Left renal cortex interstitium (tissue), 4 donors: ENCODE results near the gene SALL1. TPM values are rescaled to one million over a fixed set of nuclear protein-coding genes. Genes with fewer than 3 reads are reported as not detected.

Experiments
- DNase-seq, 4 donors: peaks; one replicate each; pipeline ENCODE4 v3.0.0-alpha.2; 2013; ENCODE audit warnings: low read depth in 4 of 4, low spot score in 2 of 4, missing footprints in 1 of 4
- polyA plus RNA-seq, 4 donors: library from polyadenylated mRNA; unstranded; fragments of 120-200 nt; gene quantifications; one replicate each; pipeline ENCODE4 v1.2.1, GENCODE V29; 2013; ENCODE audit not compliant: insufficient read length in 4 of 4

SALL1 gene
- polyA plus RNA-seq, 4 donors: 94.7 to 140 (median 109) TPM

DNA sequence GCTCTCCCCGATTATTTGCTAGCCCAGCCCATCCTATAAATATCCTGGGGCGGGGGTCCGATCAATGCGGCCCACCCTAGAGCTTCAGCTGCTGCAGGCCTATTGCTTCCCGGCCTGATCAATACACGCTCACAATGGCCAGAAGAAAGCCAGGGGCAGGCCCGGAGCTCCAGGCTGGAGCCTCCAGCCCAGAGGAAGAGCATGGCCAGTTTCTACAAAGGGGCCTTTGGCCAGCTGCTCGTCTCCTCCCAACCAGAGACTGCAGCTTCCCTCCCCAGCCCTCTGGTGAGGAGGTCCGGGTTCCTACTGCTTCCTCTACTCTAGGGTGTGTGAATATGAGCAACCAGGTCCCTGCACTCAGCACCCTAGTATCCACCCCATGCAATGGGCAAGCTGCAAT is 36.7 kb downstream of the SALL1 start:
- no peak for DNase-seq

DNA sequence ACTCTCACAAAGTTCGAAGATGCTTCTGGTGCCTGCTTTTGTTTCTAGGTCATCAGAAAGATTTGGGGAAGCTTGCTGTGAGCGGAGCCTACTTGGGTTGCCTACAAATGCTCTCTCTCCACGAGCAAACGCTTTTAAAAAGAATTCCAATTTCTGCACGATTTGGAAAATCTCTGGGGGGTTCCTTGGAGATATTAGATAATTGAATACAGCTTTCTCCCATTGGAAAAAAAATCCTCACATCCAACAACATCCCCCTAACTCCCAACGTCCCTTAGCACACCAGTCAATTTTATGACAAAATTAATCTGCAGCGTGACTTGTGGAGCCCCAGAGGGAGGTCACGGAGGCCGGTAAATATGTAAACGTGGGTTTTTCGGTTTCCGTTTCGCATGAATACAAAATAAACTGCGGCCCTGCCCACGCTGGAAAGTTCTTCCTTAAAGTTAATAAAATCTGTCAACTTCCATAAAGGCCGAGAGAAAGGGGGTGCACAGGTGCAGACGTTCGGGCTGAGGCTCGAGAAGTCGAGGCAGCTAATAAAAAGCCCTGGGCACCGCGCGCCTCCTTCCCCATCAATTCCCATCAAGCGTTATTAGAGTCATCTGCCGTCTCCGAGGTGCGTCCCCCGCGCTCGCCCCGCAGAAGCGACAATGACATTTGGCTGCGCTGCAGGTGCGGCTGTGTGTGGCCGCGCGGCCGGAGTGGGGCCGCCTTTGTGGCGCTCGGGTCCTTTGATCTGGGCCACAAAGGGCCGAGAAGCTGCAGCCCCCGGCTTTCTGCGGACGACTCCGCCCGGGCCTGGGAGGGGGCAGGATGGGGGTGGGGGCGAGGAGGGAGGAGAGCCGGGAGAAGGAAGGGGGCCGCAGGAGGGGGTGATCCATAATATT is 37.6 kb downstream of the SALL1 start:
- DNase-seq: no peak

DNA sequence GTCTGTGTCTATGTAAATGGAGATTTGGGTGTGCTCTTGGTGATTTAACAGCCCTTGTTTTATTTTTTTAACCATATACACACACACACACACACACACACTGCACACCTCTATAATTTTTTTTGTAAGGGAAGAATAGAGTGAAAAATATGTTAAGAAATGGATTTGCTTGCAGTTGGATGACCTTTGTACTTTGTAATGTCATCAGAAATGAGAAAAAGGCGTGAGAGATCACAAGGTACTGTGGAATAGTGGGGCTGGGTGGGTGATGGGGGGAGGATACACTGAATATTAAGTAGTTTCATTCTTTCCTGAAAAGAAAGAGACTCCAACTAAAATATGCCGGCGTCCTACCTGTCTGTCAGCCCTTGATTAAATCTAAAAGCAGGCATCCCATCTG is 38.7 kb downstream of the SALL1 start:
- DNase-seq: no peak

DNA sequence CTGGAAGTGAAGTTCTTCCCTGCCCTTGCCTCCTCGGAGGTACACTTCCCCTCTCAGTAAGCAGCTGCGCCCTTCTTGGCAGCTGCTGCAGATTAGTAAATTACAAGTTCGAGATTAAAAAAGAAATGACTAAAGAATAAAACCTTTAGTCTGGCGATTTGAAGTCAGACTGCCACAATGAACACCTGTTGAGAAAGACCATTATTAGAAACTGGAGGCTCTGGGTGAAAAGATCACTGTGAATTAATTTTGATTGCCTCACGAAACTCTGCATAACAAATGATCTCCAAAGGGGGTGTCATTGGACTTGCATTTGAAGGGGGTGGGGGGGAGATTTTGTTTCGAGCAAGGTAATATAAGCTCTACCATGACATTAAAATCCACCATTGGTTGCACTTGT is 39.3 kb downstream of the SALL1 start:
- no peak for DNase-seq

DNA sequence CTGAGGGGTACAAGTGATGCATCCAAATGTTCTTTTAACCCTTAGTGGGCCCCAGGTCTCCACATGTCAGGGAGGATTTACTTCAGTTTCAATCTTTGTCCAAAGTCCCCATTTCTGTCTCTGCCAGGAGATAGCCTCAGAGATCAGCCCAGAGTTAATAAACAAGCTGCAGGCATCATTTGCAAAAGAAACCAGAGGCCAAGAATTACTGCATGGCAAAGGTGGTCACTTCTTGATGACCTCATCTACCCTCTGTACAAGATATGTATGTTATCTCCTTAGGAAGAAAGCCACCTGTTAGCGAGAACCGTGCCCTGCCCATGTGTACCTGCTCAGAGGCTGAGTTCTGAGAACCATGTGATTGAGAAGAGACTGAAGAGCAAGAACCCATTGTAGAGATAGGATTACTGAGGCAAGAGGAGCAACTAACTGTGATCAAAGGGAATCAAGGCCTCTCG is 40.3 kb downstream of the SALL1 start:
- no peak for DNase-seq

DNA sequence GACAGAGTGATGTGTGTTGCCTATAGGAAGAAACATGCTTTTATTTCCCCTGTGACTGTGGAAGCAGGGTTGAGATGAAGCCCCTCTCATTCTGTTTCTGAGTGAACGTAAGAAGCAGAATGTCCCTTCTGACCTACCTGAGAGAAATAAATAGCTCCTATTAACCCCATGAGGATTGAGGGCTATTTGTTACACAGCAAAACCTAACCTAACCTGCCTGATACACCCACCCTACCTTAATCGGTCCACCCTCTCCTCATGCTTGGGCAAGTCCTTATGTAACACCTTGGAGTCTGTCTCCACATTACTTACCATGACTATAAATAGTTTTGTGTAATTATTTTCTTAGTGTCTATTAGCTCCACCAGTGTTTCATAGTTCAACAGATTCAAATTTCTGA is 41.9 kb downstream of the SALL1 start:
- DNase-seq: no peak

DNA sequence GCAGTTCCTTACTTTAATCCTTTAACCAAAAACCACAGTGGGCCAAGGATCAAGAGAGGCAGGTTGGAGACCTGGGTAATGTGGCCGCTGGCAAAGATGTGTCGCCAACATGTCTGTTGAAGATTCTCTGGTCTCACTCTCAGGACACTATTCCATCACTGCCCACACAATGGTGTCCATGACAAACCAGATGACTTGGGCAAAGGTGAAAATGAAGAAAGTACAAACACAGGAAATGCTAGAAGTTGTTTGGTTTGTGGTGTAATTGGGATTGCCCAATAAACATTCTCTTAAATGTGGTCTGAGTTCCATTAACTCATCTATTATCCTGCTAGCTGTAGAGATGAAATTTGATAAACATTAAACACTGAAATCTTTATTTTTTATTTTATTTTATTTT is 43.3 kb downstream of the SALL1 start:
- no peak for DNase-seq

DNA sequence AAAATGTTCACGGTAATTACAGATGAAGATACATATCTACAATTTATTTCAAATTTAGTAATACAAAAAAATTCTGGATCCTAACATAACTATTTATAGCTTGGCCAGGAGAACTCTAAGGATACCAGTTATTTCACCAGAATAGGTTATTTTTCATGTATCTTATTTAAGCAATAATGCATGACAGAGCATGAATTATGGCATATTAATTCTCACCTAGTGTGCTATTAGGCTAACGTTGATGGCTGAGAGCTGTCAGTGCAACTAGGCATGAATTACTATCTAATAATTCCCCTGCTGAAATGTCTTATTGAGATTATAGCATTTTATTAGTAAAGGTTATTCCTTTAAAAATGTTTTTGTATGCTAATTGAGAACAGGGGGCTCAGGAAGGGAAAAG is 44.5 kb downstream of the SALL1 start:
- DNase-seq: no peak

DNA sequence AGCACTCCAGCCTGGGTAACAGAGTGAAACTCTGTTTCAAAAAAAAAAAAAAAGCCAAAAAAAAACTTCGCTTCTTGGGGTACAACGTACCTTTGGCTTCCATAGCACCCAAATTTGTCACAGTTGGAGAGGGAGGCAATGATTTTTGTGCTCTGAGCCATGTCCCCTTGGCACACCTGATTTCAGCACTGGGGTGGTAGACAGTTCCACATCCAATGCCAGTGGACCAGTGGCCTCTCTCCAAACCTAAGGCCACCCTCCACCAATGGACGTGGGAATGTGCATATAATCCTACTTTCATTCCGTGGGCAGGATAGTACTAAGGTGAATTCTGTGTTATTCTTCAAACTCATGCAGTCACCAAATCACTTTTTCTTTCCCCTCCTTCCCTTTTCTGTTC is 47.5 kb downstream of the SALL1 start:
- DNase-seq: no peak

DNA sequence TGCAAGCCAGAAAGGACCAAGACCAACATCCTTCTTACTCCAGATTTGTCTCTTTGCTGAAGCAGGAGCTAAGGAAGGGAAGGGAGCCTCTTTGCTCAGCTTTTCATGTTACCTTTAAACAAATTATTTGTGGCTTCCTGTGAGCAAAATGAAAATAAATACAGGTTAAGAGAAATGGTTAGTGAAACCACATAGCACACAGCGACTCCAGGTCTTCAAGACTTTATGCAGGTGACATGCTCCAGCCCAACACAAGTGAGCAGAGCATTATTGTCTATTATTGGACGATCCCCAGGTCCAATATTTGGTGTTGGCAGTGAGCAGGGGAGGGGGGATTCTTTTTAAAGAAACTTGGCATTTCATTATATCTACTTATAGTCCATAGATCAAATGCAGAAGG is 53.3 kb downstream of the SALL1 start:
- no peak for DNase-seq

DNA sequence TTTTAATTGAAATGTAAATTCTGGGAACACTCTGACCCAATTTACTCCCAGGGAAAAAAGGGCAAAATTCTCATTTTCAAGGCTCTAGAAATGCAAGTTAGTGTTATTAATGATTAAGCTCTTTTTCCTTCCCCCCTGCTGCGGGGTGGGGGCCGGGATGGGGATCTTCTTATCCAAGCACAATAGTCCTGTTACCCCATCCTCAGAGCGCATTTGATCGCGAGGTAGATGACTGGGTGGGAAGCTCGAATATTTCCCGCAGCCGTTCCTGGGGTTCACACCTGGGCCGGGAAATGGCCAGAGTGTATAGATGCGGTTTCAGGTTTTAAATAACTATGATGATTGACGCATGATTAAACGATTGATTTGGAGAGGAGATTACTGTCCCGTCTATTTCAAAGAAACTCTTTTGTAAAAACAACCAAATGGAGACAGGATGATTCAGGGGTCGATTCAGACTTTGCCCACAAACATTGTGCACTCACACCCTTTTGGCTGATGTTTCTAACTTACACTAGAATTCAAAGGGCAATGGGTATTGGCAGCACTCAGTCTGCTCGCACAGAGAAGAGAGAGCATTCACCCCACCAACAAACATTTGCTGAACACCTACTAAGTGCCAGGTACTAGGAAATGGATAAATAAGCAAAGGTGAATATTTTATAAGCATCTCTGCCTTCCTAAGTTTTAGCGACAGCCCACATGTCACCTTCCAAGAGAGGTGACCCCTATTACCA is 55.0 kb downstream of the SALL1 start:
- no peak for DNase-seq

DNA sequence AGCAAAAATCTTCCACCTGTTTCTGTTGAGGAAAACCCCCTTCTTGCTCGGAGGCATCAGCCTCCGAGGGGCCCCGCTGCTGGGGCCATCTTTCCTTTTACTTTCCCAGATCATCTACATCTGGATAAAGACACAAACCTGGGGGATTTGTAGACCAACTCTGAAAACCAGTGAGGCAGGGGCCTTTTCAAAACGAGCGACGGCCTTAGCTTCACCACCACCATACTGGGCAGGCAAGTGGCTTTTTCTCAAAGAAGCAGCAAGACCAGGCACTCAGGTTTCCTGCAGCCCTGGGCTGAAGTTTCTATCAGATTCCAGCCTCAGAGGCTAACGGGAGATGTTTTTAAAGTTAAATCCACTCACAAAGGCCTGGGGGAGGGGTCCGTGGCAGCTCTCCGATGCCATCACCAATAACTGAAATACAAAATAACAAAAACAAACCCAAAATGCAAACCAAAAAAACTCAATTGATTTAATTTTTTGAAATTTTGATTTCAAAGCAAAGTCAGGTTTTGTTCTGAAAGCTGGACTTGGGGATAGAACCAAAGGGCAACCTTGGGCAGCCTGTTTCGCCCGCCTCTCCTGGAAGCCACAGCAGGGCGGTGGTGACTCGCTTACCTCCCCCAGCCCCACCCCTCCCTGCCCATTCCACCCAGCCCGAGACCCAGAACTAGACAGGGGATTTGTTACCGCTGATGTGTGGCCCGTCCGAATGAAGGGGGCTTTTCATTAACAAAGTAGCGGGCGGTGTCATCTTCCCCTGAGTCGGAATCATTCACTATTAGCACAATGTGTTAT is 55.8 kb downstream of the SALL1 start:
- no peak for DNase-seq

DNA sequence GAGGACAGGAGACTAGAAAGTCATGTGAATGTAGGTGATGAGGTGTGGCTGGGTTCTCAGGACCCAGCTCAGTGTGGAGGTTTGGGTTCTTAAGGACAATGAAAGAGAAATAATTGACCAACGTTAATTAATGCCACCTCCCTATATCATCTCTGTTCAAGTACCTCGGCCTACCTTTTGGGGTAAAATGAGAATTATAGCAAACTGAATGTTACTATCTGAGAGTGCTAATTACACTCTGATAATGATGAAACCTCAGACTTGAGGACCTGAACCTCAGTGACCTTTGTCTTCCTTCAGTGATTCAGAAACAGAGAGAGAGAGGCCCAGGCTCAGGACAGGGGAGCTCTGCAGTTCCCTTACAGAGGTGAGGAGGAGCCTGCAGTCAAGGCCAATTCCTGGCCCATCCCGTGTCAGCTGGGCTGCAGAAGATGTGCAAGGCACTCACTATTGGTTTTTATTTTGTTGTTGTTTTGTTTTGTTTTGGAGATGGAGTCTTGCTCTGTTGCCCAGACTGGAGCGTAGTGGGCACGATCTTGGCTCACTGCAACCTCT is 57.3 kb downstream of the SALL1 start:
- DNase-seq: no peak
